Fibroblast of skin of right quadriceps (primary cell): Measurements from ENCODE around the gene TNS2.
"Not testable (repeated sequence)": the region's sequence is repeated elsewhere in the genome, so short reads cannot be mapped to it uniquely, and the experiment has no call there.

Source experiments
- DNase-seq: peaks from one replicate; pipeline ENCODE4 v3.0.0-alpha.2; 2013

TNS2 gene

GRCh38 chr12:53049571-53050318 is at the start of gene TNS2:
TNS2 (plus strand) TSS chr12:53050065; CDS start chr12:53050186, 121 bp downstream.
- DNase-seq, result peak; percentile 63

- DNase-seq, result no peak
These were observed 45.7 kb upstream of the TNS2 start for GRCh38 chr12:53004178-53004577.

GRCh38 chr12:53004582-53004981 is 45.3 kb upstream of the TNS2 start:
- peak; percentile 15 for DNase-seq

GRCh38 chr12:53005215-53005985 is 44.5 kb upstream of the TNS2 start:
- no peak for DNase-seq

GRCh38 chr12:53005986-53006809 is 43.7 kb upstream of the TNS2 start, which contains the start of gene EIF4B:
EIF4B (plus strand) TSS chr12:53006456; CDS start chr12:53006484, 28 bp downstream.
- DNase-seq, result peak; percentile 100

GRCh38 chr12:53006810-53007309 is 43.0 kb upstream of the TNS2 start:
- DNase-seq, result peak; percentile 75

- no peak for DNase-seq
These were observed 42.5 kb upstream of the TNS2 start for GRCh38 chr12:53007343-53007742.

- DNase-seq, result not testable (repeated sequence)
These were observed 41.1 kb upstream of the TNS2 start for GRCh38 chr12:53008760-53009159.

- DNase-seq, result no peak
These were observed 38.9 kb upstream of the TNS2 start for GRCh38 chr12:53010955-53011354.

- DNase-seq, result no peak
These were observed 38.0 kb upstream of the TNS2 start for GRCh38 chr12:53011889-53012288.

GRCh38 chr12:53012928-53013327 is 36.9 kb upstream of the TNS2 start:
- DNase-seq, result no peak

- DNase-seq, result no peak
These were observed 35.2 kb upstream of the TNS2 start for GRCh38 chr12:53014709-53015108.

- no peak for DNase-seq
These were observed 24.6 kb upstream of the TNS2 start for GRCh38 chr12:53025250-53025649.

GRCh38 chr12:53027014-53027413 is 22.9 kb upstream of the TNS2 start:
- DNase-seq, result not testable (repeated sequence)

GRCh38 chr12:53031616-53032015 is 18.2 kb upstream of the TNS2 start:
- no peak for DNase-seq

- not testable (repeated sequence) for DNase-seq
These were observed 16.0 kb upstream of the TNS2 start for GRCh38 chr12:53033832-53034231.

- no peak for DNase-seq
These were observed 15.4 kb upstream of the TNS2 start for GRCh38 chr12:53034459-53034858.

GRCh38 chr12:53036802-53037201 is 13.1 kb upstream of the TNS2 start:
- DNase-seq, result no peak

- DNase-seq, result no peak
These were observed 10.0 kb upstream of the TNS2 start for GRCh38 chr12:53039851-53040250.

- DNase-seq, result no peak
These were observed 7.0 kb upstream of the TNS2 start for GRCh38 chr12:53042607-53043454.

- DNase-seq, result no peak
These were observed 5.7 kb upstream of the TNS2 start for GRCh38 chr12:53044052-53044581.
